ENCODE measurements around the gene FMNL2.

- no peak for TF ChIP-seq POLR2A (IDR thresholded peaks at IDR 0.05; ENCODE audit: low read depth)
- TF ChIP-seq POLR2AphosphoS5 (IDR thresholded peaks at IDR 0.05), result no peak
Measured at GRCh38 chr2:152548996-152549395, 214.0 kb downstream of the FMNL2 start.

All from esophagus muscularis mucosa (tissue), 2 donors.